NOMO-1 treated with DMSO at 0.1 percent for 48 hours (cell line): ENCODE measurements around the gene GPX5.
"Not testable (repeated sequence)": the region's sequence is repeated elsewhere in the genome, so short reads cannot be mapped to it uniquely, and the experiment has no call there.

Experiments
- DNase-seq: peaks from one replicate; lab custom pipeline; 2025; ENCODE audit not compliant: unreplicated experiment; lab: John Stamatoyannopoulos, UW

Gene GPX5

GRCh38 chr6:28525496-28526039 is at the start of gene GPX5:
Gene GPX5 (plus strand): TSS chr6:28525881. CDS start chr6:28526014, 133 bp downstream.
- no peak for DNase-seq

GRCh38 chr6:28478518-28478917 is 47.2 kb upstream of the GPX5 start:
- DNase-seq = no peak

GRCh38 chr6:28480253-28480932 is 45.3 kb upstream of the GPX5 start:
- DNase-seq = no peak

- DNase-seq = no peak
Observed at GRCh38 chr6:28485482-28485881, 40.2 kb upstream of the GPX5 start.

GRCh38 chr6:28486533-28486932 is 39.1 kb upstream of the GPX5 start:
- no peak for DNase-seq

GRCh38 chr6:28486988-28487742 is 38.5 kb upstream of the GPX5 start:
- no peak for DNase-seq

GRCh38 chr6:28488916-28489365 is 36.7 kb upstream of the GPX5 start:
- DNase-seq = peak; percentile 41

GRCh38 chr6:28489366-28490204 is 36.1 kb upstream of the GPX5 start:
- peak; percentile 78 for DNase-seq

- DNase-seq = no peak
Observed at GRCh38 chr6:28490205-28490890, 35.3 kb upstream of the GPX5 start.

GRCh38 chr6:28491984-28492317 is 33.7 kb upstream of the GPX5 start:
- no peak for DNase-seq

- no peak for DNase-seq
Observed at GRCh38 chr6:28496099-28496779, 29.4 kb upstream of the GPX5 start.

GRCh38 chr6:28497306-28497705 is 28.4 kb upstream of the GPX5 start:
- DNase-seq = no peak

- DNase-seq = no peak
Observed at GRCh38 chr6:28497893-28498292, 27.8 kb upstream of the GPX5 start.

GRCh38 chr6:28501259-28501658 is 24.4 kb upstream of the GPX5 start:
- DNase-seq = no peak

- DNase-seq = not testable (repeated sequence)
Observed at GRCh38 chr6:28502136-28502535, 23.5 kb upstream of the GPX5 start.

GRCh38 chr6:28502709-28503305 is 22.9 kb upstream of the GPX5 start:
- DNase-seq = not testable (repeated sequence)

GRCh38 chr6:28505733-28506132 is 19.9 kb upstream of the GPX5 start:
- DNase-seq = no peak

- DNase-seq = no peak
Observed at GRCh38 chr6:28506807-28507475, 18.7 kb upstream of the GPX5 start.

GRCh38 chr6:28511628-28512300 is 13.9 kb upstream of the GPX5 start:
- DNase-seq = no peak
